Measurements from ENCODE around the gene CC2D2B.
A peak's percentile ranks its signal among the peaks of the same experiment; 100 is the strongest.
"Not testable (repeated sequence)": the region's sequence is repeated elsewhere in the genome, so short reads cannot be mapped to it uniquely, and the experiment has no call there.

The CC2D2B gene

GRCh38 chr10:95998255-95998784 is 90.5 kb downstream of the CC2D2B start:
- no peak for DNase-seq (ENCODE audit: insufficient read length, low spot score)
- FAIRE-seq, result peak; percentile 60

DNA sequence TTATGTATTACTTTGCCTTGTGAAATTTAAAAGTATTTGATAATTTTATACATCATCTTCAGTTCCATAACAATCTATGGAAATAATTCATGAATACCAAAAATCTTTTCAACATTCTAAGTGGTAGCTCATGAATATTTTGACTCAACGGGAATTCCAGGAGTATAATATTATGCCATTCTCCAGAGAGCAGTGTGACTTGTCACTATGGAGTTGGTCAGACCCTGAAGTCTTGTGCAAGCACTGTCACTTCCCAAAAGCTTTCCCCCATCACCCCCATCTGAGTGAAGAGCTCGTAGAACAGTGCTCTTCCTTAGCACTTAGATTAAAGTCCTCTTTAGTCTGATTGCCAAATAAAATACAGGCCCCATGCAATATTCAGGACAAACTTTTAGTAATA is 106.2 kb downstream of the CC2D2B start:
- DNase-seq (ENCODE audit: insufficient read length, low spot score), result no peak
- no peak for FAIRE-seq

GRCh38 chr10:96014473-96015102 is 106.8 kb downstream of the CC2D2B start:
- DNase-seq (ENCODE audit: insufficient read length, low spot score), result no peak
- no peak for FAIRE-seq

- DNase-seq (ENCODE audit: insufficient read length, low spot score) (peak; percentile 60), FAIRE-seq (peak; percentile 55)
These were observed 109.5 kb downstream of the CC2D2B start for GRCh38 chr10:96017191-96017687.

GRCh38 chr10:96021332-96021731 is 113.6 kb downstream of the CC2D2B start:
- no peak for DNase-seq (ENCODE audit: insufficient read length, low spot score)
- no peak for FAIRE-seq

GRCh38 chr10:96022739-96023138 is 115.0 kb downstream of the CC2D2B start:
- FAIRE-seq, result no peak

DNA sequence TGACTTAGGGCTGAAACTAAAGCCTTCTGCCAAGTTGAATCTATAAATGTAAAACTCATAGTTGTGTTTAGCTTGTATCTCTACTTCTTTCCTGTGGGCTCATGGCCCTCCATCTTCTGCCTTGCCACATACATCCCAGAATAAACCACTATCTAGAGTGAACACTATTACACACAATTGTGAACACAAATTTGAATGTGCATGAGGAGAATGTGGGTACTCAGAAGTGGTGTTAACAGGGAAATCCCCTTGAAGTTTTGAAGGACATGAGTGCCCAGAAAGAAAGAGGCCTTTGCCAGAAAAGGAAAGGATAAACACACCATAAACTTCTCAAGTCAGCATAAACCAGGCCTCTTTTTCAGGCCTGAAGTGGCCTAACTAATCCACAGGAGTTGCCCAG is 115.4 kb downstream of the CC2D2B start:
- DNase-seq (ENCODE audit: insufficient read length, low spot score), result no peak
- no peak for FAIRE-seq

More at GRCh38 chr10:96022739-96023138, 115.0 kb downstream of the CC2D2B start:
- DNase-seq (ENCODE audit: insufficient read length, low spot score), result no peak

GRCh38 chr10:96025566-96025965 is 117.8 kb downstream of the CC2D2B start:
- FAIRE-seq, result no peak

DNA sequence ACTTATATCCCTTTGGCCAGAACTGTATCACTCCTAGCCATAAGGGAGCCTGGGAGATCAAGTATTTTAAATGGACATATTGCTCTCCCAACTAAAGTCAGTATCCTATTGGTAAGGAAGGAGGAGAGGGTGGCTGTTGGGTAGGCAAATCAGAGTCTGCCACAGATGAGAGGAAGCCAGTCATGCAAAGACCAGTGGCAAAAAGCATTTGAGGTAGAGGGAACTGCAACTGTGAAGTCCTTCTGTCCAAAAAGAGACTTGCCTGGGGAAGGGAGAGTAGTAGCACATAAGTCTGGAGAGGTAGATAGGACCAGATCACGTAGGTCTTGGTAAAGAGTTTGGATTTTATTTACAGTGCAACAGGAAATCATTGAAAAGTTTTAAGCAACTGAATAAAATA is 126.8 kb downstream of the CC2D2B start:
- DNase-seq (ENCODE audit: insufficient read length, low spot score) (no peak), FAIRE-seq (no peak)

More at GRCh38 chr10:96025566-96025965, 117.8 kb downstream of the CC2D2B start:
- DNase-seq (ENCODE audit: insufficient read length, low spot score), result no peak

- no peak for FAIRE-seq
These were observed 131.0 kb downstream of the CC2D2B start for GRCh38 chr10:96038476-96039387.

DNA sequence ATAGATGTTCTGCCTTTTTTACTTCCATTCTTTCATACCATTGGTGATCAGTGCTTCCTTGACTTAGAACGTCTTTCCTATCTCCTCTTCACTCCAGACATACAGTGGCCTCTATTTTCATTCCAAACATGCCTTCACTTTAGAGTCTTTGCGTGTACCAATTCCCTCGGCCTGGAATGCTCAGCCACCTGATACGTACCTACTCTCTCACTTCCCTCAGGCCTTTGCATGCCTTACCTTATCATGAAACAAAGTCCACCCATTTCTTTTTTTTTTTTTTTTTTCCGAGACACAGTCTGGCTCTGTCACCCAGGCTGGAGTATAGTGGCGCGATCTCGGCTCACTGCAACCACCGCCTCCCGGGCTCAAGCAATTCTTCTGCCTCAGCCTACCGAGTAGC is 133.4 kb downstream of the CC2D2B start:
- FAIRE-seq (no peak), DNase-seq (ENCODE audit: insufficient read length, low spot score) (no peak)

More at GRCh38 chr10:96038476-96039387, 131.0 kb downstream of the CC2D2B start:
- no peak for DNase-seq (ENCODE audit: insufficient read length, low spot score)

GRCh38 chr10:96043033-96043892 is 135.5 kb downstream of the CC2D2B start, which contains the start of gene CCNJ:
Gene CCNJ, plus strand, starts transcription at chr10:96043583. Its CDS starts 811 bp downstream, at chr10:96044394.
- FAIRE-seq, result peak; percentile 68
- DNase-seq (ENCODE audit: insufficient read length, low spot score), result peak; percentile 93

DNA sequence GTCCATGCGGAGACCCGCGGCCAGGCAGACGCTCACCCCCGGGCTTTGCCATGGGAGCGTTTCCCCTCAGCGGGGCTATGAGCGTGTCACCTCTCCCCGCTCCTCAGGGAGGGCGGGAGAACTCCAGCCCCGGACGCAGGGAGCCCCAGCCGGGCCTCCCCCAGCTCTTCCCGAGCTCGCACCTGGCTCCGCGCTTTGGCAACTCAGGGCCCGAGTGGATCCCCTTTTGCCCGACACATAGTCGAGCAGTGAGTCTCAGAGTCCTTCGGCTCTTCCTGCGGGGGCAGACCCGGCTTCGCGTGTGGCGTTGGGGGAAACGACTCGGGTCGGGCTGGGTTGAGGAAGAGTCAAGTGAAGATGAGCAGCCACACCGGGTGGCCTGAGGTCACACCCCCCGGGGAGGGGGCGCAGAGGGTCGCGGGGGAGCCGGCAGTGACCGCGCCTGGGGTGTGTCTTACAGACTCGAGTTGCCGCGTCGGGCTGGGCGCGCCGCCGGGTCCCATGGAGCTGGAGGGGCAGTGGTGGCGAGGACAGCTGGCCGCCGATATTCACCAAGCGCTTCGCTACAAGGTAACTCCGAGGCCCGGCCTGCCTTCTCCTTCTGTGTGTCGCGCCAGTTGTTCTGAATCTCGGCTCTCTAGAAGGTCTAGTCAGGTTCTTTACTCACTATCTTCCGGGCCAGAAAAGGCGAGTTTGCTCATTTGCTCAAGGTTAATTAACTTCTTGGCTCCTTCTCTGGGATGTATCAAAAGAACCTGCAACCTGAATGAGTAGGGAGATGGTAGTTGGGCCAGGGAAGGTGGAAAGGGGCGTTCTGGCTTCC is 136.3 kb downstream of the CC2D2B start:
- no peak for FAIRE-seq
- peak; percentile 31 for DNase-seq (ENCODE audit: insufficient read length, low spot score)

- DNase-seq (ENCODE audit: insufficient read length, low spot score) (no peak), FAIRE-seq (no peak)
These were observed 137.0 kb downstream of the CC2D2B start for GRCh38 chr10:96044736-96045135.

- no peak for FAIRE-seq
These were observed 138.8 kb downstream of the CC2D2B start for GRCh38 chr10:96046546-96046945.

GRCh38 chr10:96047004-96047649 is 139.4 kb downstream of the CC2D2B start:
- DNase-seq (ENCODE audit: insufficient read length, low spot score) (no peak), FAIRE-seq (no peak)

More at GRCh38 chr10:96046546-96046945, 138.8 kb downstream of the CC2D2B start:
- no peak for DNase-seq (ENCODE audit: insufficient read length, low spot score)

- not testable (repeated sequence) for DNase-seq (ENCODE audit: insufficient read length, low spot score); FAIRE-seq
These were observed 140.2 kb downstream of the CC2D2B start for GRCh38 chr10:96047925-96048324.

DNA sequence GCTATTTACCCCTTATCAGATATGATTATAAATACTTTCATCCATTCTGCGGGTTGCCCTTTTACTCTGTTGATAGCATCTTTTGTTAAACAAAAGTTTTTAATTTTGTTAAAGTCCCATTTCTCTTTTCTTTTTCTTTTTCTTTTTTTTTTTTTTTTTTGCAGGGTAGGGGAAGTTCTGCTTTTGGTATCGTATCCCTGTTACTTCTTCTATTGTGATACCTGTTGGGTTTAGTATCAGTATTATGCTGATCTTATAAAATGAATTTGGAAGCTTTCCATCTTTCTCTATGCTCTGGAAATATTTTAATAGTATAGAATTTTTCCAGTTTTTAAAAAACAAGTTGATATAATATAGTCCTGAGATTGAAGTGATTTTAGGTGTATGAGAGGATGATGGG is 141.6 kb downstream of the CC2D2B start:
- FAIRE-seq (no peak), DNase-seq (ENCODE audit: insufficient read length, low spot score) (no peak)

DNA sequence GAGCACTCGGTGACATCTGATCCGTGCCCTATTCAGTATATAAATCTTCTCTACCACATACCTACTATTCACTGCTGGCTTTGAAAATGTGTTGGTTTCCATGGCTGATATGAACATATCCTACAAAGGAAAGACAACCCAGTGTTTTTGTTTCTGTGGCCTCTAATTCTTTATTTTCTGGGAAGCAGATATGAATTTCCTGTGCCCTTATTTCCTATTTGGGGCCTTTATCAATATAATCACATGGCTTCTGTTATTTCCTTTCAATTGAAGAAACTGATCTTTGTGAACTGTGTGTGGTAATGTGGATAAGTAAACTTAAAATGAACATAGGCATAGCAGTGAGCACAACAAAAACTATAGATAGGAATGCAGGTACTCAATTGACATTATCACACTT is 146.2 kb downstream of the CC2D2B start:
- DNase-seq (ENCODE audit: insufficient read length, low spot score), result no peak
- no peak for FAIRE-seq
